Stimulated activated CD4-positive, alpha-beta T cell treated with anti-CD3 and anti-CD28 coated beads, Interleukin-1b, Interleukin-23, amount 100 ng/mL, for 48 hours (primary cell): ENCODE data around the gene PCDHB5.
"Not testable (repeated sequence)": the region's sequence is repeated elsewhere in the genome, so short reads cannot be mapped to it uniquely, and the experiment has no call there.

Experiments used
- DNase-seq: peaks from one replicate; pipeline ENCODE4 v3.0.0-alpha.2; 2020

The PCDHB5 gene

GRCh38 chr5:141135030-141135717 lies at the start of gene PCDHB5:
PCDHB5 (plus strand) TSS chr5:141135206; CDS start chr5:141135435, 229 bp downstream.
- no peak for DNase-seq

DNA sequence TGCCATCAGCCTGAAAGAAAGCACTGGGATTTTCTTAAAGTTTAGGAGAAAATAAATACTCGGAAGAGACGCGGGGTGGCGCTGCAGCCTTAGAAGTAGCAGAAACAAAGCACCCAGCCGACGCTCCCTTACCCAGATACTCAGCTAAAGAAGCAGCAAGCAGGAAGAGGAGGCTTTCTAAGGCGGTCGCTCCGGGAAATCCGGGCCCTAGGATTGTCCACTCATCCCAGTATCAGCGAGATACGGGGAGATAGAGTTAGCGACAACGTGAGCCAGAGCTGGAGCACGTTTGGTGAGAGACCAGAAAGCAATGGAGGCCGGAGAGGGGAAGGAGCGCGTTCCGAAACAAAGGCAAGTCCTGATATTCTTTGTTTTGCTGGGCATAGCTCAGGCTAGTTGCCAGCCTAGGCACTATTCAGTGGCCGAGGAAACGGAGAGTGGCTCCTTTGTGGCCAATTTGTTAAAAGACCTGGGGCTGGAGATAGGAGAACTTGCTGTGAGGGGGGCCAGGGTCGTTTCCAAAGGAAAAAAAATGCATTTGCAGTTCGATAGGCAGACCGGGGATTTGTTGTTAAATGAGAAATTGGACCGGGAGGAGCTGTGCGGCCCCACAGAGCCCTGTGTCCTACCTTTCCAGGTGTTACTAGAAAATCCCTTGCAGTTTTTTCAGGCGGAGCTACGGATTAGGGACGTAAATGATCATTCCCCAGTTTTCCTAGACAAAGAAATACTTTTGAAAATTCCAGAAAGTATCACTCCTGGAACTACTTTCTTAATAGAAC lies 40.3 kb upstream of the PCDHB5 start, which contains the start of gene PCDHB2:
Gene PCDHB2 (plus strand): TSS at position 135 of the 782 bp plus-strand sequence. CDS start 176 bp downstream, at position 311.
- DNase-seq = no peak

GRCh38 chr5:141095263-141095641 lies 39.8 kb upstream of the PCDHB5 start:
- no peak for DNase-seq

DNA sequence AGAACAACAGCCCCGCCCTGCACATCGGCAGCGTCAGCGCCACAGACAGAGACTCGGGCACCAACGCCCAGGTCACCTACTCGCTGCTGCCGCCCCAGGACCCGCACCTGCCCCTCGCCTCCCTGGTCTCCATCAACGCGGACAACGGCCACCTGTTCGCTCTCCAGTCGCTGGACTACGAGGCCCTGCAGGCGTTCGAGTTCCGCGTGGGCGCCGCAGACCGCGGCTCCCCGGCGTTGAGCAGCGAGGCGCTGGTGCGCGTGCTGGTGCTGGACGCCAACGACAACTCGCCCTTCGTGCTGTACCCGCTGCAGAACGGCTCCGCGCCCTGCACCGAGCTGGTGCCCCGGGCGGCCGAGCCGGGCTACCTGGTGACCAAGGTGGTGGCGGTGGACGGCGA lies 38.8 kb upstream of the PCDHB5 start:
- DNase-seq = not testable (repeated sequence)

DNA sequence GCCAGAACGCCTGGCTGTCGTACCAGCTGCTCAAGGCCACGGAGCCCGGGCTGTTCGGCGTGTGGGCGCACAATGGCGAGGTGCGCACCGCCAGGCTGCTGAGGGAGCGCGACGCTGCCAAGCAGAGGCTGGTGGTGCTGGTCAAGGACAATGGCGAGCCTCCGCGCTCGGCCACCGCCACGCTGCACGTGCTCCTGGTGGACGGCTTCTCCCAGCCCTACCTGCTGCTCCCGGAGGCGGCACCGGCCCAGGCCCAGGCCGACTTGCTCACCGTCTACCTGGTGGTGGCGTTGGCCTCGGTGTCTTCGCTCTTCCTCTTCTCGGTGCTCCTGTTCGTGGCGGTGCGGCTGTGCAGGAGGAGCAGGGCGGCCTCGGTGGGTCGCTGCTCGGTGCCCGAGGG lies 38.4 kb upstream of the PCDHB5 start:
- not testable (repeated sequence) for DNase-seq

DNA sequence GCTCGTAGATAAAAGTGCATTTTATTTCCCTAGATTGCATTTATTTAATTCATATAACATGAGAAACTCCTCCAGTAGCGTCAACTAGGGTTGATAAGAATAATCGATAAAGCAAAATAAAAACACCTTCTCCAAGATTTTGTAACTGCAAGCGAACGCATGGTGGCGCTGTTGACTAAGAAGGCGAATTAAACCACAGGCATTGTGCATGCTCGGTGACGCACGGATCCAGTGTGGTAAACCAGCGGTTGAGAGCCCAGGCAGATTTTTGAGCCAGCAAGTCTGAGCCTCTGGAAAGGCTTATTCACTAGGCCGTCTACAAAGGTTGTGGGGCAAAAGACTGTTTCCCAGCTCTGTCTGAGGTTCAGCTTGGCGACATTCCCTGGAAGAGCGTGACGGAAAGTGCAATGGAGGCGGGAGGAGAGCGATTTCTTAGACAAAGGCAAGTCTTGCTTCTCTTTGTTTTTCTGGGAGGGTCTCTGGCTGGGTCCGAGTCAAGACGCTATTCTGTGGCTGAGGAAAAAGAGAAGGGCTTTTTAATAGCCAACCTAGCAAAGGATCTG lies 34.7 kb upstream of the PCDHB5 start, which contains the start of gene PCDHB3:
Gene PCDHB3 (plus strand): TSS at position 231 of the 563 bp plus-strand sequence. CDS start 177 bp downstream, at position 408.
- peak; percentile 49 for DNase-seq

GRCh38 chr5:141101059-141101458 lies 33.9 kb upstream of the PCDHB5 start:
- no peak for DNase-seq

DNA sequence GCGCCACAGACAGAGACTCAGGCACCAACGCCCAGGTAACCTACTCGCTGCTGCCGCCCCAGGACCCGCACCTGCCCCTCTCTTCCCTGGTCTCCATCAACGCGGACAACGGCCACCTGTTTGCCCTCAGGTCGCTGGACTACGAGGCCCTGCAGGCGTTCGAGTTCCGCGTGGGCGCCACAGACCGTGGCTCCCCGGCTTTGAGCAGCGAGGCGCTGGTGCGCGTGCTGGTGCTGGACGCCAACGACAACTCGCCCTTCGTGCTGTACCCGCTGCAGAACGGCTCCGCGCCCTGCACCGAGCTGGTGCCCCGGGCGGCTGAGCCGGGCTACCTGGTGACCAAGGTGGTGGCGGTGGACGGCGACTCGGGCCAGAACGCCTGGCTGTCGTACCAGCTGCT lies 32.9 kb upstream of the PCDHB5 start:
- DNase-seq = not testable (repeated sequence)

DNA sequence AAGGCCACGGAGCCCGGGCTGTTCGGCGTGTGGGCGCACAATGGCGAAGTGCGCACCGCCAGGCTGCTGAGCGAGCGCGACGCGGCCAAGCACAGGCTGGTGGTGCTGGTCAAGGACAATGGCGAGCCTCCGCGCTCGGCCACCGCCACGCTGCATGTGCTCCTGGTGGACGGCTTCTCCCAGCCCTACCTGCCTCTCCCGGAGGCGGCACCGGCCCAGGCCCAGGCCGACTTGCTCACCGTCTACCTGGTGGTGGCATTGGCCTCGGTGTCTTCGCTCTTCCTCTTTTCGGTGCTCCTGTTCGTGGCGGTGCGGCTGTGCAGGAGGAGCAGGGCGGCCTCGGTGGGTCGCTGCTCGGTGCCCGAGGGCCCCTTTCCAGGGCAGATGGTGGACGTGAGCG lies 32.5 kb upstream of the PCDHB5 start:
- not testable (repeated sequence) for DNase-seq

GRCh38 chr5:141105350-141105749 lies 29.7 kb upstream of the PCDHB5 start:
- DNase-seq = no peak

DNA sequence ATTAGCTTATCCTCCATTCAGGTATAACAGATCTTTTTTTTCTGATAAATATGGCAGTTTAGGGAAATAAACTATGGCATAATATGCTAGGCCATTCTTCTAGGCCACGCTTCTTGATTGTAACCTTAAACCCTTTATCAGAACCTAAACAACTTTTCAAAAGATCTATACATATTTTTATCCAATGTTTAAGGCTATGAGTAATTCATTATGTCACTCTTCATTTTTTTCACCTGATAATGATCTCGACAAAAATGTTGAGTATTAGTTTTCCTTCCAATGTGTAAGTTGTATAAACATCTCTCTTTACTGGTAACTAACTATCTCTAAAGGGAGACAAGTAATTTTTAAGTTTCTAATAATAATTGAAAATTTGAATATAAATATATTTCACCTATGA lies 15.8 kb upstream of the PCDHB5 start:
- DNase-seq = no peak

- peak; percentile 3 for DNase-seq
Observed at GRCh38 chr5:141121563-141121962, 13.4 kb upstream of the PCDHB5 start, which contains the start of gene PCDHB4. PCDHB4 (plus strand) TSS chr5:141121818; CDS start chr5:141121999, 181 bp downstream.

GRCh38 chr5:141121985-141122384 lies 13.0 kb upstream of the PCDHB5 start:
- no peak for DNase-seq

GRCh38 chr5:141123396-141124135 lies 11.4 kb upstream of the PCDHB5 start:
- not testable (repeated sequence) for DNase-seq

- no peak for DNase-seq
Observed at GRCh38 chr5:141127305-141127704, 7.7 kb upstream of the PCDHB5 start.

GRCh38 chr5:141135718-141136266 lies 786 bp downstream of the PCDHB5 start:
- DNase-seq = no peak

GRCh38 chr5:141137346-141137745 lies 2.3 kb downstream of the PCDHB5 start:
- DNase-seq = not testable (repeated sequence)

DNA sequence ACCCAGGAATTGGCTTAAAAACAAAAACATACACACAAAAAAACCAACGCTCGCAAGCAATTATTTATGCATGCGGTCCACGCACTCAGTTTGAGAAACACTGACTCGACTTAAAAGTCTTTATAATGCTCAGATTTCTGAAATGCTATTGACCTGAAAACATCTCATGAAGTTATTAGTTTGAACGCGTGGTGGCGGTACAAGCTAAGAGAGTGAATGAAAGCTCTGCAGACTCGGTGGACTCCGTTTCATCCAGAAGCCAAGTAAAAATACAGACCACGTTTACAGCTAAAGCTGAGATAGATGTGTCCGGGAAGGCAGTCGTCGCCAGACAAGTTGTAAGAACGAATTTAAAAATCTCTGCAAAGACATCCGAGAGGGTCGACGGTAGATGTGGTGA lies 14.8 kb downstream of the PCDHB5 start, which contains the start of gene PCDHB6:
Gene PCDHB6 (plus strand): TSS at position 246 of the 400 bp plus-strand sequence. CDS start 201 bp downstream, outside the sequence.
- no peak for DNase-seq

- DNase-seq = no peak
Observed at GRCh38 chr5:141150224-141150992, 15.4 kb downstream of the PCDHB5 start.

DNA sequence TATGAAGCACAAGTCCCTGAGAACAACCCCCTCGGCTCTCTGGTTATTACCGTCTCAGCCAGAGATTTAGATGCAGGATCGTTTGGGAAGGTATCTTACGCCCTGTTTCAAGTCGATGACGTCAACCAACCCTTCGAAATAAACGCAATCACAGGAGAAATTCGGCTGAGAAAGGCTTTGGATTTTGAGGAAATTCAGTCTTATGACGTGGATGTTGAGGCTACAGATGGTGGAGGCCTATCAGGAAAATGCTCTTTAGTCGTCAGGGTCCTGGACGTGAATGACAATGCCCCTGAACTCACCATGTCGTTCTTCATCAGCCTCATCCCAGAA lies 16.0 kb downstream of the PCDHB5 start:
- no peak for DNase-seq

GRCh38 chr5:141151632-141152031 lies 16.6 kb downstream of the PCDHB5 start:
- not testable (repeated sequence) for DNase-seq

DNA sequence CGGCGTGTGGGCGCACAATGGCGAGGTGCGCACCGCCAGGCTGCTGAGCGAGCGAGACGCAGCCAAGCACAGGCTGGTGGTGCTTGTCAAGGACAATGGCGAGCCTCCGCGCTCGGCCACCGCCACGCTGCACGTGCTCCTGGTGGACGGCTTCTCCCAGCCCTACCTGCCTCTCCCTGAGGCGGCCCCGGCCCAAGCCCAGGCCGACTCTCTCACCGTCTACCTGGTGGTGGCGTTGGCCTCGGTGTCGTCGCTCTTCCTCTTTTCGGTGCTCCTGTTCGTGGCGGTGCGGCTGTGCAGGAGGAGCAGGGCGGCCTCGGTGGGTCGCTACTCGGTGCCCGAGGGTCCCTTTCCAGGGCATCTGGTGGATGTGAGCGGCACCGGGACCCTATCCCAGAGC lies 17.1 kb downstream of the PCDHB5 start:
- DNase-seq = not testable (repeated sequence)
